GM12878 (cell line): ENCODE measurements around the gene CROCC. TPM values are rescaled to one million over a fixed set of nuclear protein-coding genes. Genes with fewer than 3 reads are reported as not detected.

ENCODE experiments used
- BRCA1 ChIP-seq: IDR thresholded peaks from 2 replicates; pipeline ENCODE4 v1.6.1; 2011; ENCODE audit warnings: low read depth, low read length, improper control_type of control experiment
- CBFB ChIP-seq: IDR thresholded peaks from 2 replicates; pipeline ENCODE4 v1.6.1; 2016; ENCODE audit warnings: antibody characterized with exemption, low read depth
- CHD2 ChIP-seq: IDR thresholded peaks from 2 replicates; pipeline ENCODE4 v1.6.1; 2011; ENCODE audit warnings: low read depth, low read length, improper control_type of control experiment, borderline replicate concordance
- CREM ChIP-seq: IDR thresholded peaks from 2 replicates; pipeline ENCODE4 v1.6.1; 2014; ENCODE audit warnings: antibody characterized with exemption, low read depth
- EZH2 ChIP-seq: IDR thresholded peaks from 2 replicates; pipeline ENCODE4 v1.6.1; 2012; ENCODE audit warnings: low read depth, mild to moderate bottlenecking, control low read depth, inconsistent platforms, low read length, borderline replicate concordance; ENCODE audit not compliant: control insufficient read depth
- FOXK2 ChIP-seq: fragments of 450-650 bp; IDR thresholded peaks from 2 replicates; pipeline ENCODE4 v1.6.1; 2017; ENCODE audit warnings: mild to moderate bottlenecking, moderate library complexity
- IRF5 ChIP-seq: fragments of 450-650 bp; IDR thresholded peaks from 2 replicates; pipeline ENCODE4 v1.6.1; 2017; ENCODE audit warnings: borderline replicate concordance
- NR2C1 ChIP-seq: fragments of 450-650 bp; IDR thresholded peaks from 2 replicates; pipeline ENCODE4 v1.6.1; 2017; ENCODE audit warnings: antibody characterized with exemption, mild to moderate bottlenecking, moderate library complexity
- RFX5 ChIP-seq: IDR thresholded peaks from 2 replicates; pipeline ENCODE4 v1.6.1; 2011; ENCODE audit warnings: low read depth, low read length, improper control_type of control experiment
- ZNF217 ChIP-seq: fragments of 450-650 bp; IDR thresholded peaks from 2 replicates; pipeline ENCODE4 v1.6.1; 2017; ENCODE audit warnings: antibody characterized with exemption, mild to moderate bottlenecking
- ZNF592 ChIP-seq: fragments of 450-650 bp; IDR thresholded peaks from 2 replicates; pipeline ENCODE4 v1.6.1; 2017; ENCODE audit warnings: mild to moderate bottlenecking, moderate library complexity
- polyA plus RNA-seq, 11 experiments: library from polyadenylated mRNA; depleted of rRNA in 4 of 11; unstranded in 6 of 11; stranded (reverse) in 5 of 11; fragments of >200 nt; fragmentation: Nextera tagmentation in 4 of 11; fragmentation: Illumina TruSeq in 1 of 11; extraction: Ambion mirVana in 4 of 11; extraction: Trizol in 1 of 11; gene quantifications; 1 replicate in 1 of 11; 2 replicates in 10 of 11; pipeline versions ENCODE4 v1.2.1 to v1.2.3, GENCODE V29; 2011 to 2016; ENCODE audit warnings: inconsistent platforms in 2 of 11, missing spikeins in 2 of 11, low read depth in 1 of 11
- total RNA-seq, 4 experiments: library from RNA; depleted of rRNA in 3 of 4; stranded (reverse); fragments of >200 nt in 3 of 4; fragmentation: Illumina TruSeq in 1 of 4; extraction: Trizol in 1 of 4; gene quantifications; 2 replicates each; pipeline versions ENCODE4 v1.2.1 to v1.2.3, GENCODE V29; 2013 to 2021

Gene CROCC
- total and polyA plus RNA-seq, 10 of the 15 experiments (the other 5 are each of a cell fraction or from before 2014, with no cell fraction given), result 0.04 to 5.5 (median 2.3) TPM

- TF ChIP-seq ZNF592 (no peak), FOXK2 (no peak), CBFB (no peak), CHD2 (no peak), EZH2 (no peak), NR2C1 (no peak), ZNF217 (no peak), RFX5 (no peak), IRF5 (no peak), CREM (no peak), BRCA1 (no peak)
These were observed 49.8 kb downstream of the CROCC start (continued) for GRCh38 chr1:16971341-16972188.
